HG03139 (cell line): ENCODE results near the gene ABCF3.
A peak's percentile ranks its signal among the peaks of the same experiment; 100 is the strongest.

Source experiments
- ATAC-seq: cut with Tn5 transposase; IDR thresholded peaks from one replicate; pipeline ENCODE4 v1.9.1; 2021; ENCODE audit not compliant: unreplicated experiment

Gene ABCF3

GRCh38 chr3:184184546-184185230, 1.3 kb upstream of the ABCF3 start:
- no peak for ATAC-seq

GRCh38 chr3:184185461-184186183, 377 bp upstream of the ABCF3 start:
- peak; percentile 90 for ATAC-seq

- no peak for ATAC-seq
Observed at GRCh38 chr3:184186902-184187207, 856 bp downstream of the ABCF3 start.

GRCh38 chr3:184188080-184188479, 2.1 kb downstream of the ABCF3 start:
- no peak for ATAC-seq

- no peak for ATAC-seq
Observed at GRCh38 chr3:184189421-184189820, 3.4 kb downstream of the ABCF3 start.

- ATAC-seq, result no peak
Observed at GRCh38 chr3:184192889-184193288, 6.9 kb downstream of the ABCF3 start.

GRCh38 chr3:184193991-184194539, 8.1 kb downstream of the ABCF3 start:
- no peak for ATAC-seq

- no peak for ATAC-seq
Observed at GRCh38 chr3:184196536-184196935, 10.5 kb downstream of the ABCF3 start.

GRCh38 chr3:184198509-184198908, 12.5 kb downstream of the ABCF3 start:
- ATAC-seq, result no peak

GRCh38 chr3:184200825-184201224, 14.8 kb downstream of the ABCF3 start:
- no peak for ATAC-seq

GRCh38 chr3:184203526-184203925, 17.5 kb downstream of the ABCF3 start:
- no peak for ATAC-seq

- ATAC-seq, result no peak
Observed at GRCh38 chr3:184209146-184209923, 23.3 kb downstream of the ABCF3 start.

GRCh38 chr3:184211297-184211696, 25.3 kb downstream of the ABCF3 start:
- ATAC-seq, result no peak

- ATAC-seq, result no peak
Observed at GRCh38 chr3:184211718-184212117, 25.7 kb downstream of the ABCF3 start.

GRCh38 chr3:184218814-184219213, 32.8 kb downstream of the ABCF3 start:
- ATAC-seq, result no peak

- ATAC-seq, result no peak
Observed at GRCh38 chr3:184222521-184222920, 36.5 kb downstream of the ABCF3 start.

- ATAC-seq, result no peak
Observed at GRCh38 chr3:184223946-184224345, 37.9 kb downstream of the ABCF3 start.

GRCh38 chr3:184227481-184227935, 41.5 kb downstream of the ABCF3 start:
- no peak for ATAC-seq

- no peak for ATAC-seq
Observed at GRCh38 chr3:184228376-184229137, 42.6 kb downstream of the ABCF3 start.

- peak; percentile 75 for ATAC-seq
Observed at GRCh38 chr3:184229394-184230080, 43.5 kb downstream of the ABCF3 start, which contains the start of gene VWA5B2. Gene VWA5B2, plus strand, starts transcription at chr3:184229585. Its CDS starts 944 bp downstream, at chr3:184230529.
